Fibroblast of pulmonary artery (primary cell): ENCODE data around the gene CCDC197.

Source experiments
- DNase-seq: peaks from one replicate; pipeline ENCODE4 v3.0.0-alpha.2; 2010; ENCODE audit warnings: low read depth
- H3K4me3 ChIP-seq: replicated peaks from 2 replicates; pipeline ENCODE4 v1.5.1; 2011; ENCODE audit warnings: low read depth, mild to moderate bottlenecking, control low read depth, low read length, moderate library complexity
- CTCF ChIP-seq: IDR thresholded peaks from 2 replicates; pipeline ENCODE4 v1.5.1; 2011; ENCODE audit warnings: mild to moderate bottlenecking, control low read depth, low read length, inconsistent platforms; ENCODE audit errors: missing control alignments

The CCDC197 gene

GRCh38 chr14:94045563-94046345, 48.7 kb downstream of the CCDC197 start:
- no peak for DNase-seq
- no peak overlapping the region for H3K4me3 ChIP-seq
- no peak for TF ChIP-seq CTCF

DNA sequence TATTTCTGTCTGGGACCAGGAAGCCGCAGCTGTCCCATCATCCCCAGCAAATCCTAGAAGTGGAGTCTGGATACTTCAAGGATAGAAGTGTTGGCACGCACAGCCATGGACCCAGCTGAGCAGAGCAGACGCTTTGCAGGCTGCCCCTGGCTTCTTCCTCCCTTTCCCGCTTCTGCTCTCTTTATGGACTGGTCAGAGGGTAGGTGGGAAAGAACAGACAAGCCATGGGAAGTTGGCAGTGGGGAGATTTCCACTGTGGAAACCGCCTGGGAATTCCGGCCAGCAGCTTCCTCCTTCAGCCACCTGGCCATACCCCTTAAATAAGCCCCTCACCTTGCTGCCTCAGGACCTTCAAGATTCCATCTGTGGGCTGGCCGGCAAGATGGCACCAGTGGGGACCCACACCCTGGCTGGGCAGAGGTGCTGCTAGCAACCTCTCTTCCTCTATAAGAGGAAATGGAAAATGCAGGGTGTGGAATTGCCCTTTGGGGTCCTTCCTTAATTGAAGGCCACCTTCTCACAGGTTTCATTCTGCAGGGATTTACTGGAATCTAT, 49.7 kb downstream of the CCDC197 start:
- H3K4me3 ChIP-seq = no peak overlapping the region
- TF ChIP-seq CTCF = no peak

GRCh38 chr14:94047581-94047980, 50.5 kb downstream of the CCDC197 start:
- DNase-seq = no peak
- H3K4me3 ChIP-seq = no peak overlapping the region
- no peak for TF ChIP-seq CTCF

More for the DNA sequence above, 49.7 kb downstream of the CCDC197 start:
- DNase-seq = no peak

DNA sequence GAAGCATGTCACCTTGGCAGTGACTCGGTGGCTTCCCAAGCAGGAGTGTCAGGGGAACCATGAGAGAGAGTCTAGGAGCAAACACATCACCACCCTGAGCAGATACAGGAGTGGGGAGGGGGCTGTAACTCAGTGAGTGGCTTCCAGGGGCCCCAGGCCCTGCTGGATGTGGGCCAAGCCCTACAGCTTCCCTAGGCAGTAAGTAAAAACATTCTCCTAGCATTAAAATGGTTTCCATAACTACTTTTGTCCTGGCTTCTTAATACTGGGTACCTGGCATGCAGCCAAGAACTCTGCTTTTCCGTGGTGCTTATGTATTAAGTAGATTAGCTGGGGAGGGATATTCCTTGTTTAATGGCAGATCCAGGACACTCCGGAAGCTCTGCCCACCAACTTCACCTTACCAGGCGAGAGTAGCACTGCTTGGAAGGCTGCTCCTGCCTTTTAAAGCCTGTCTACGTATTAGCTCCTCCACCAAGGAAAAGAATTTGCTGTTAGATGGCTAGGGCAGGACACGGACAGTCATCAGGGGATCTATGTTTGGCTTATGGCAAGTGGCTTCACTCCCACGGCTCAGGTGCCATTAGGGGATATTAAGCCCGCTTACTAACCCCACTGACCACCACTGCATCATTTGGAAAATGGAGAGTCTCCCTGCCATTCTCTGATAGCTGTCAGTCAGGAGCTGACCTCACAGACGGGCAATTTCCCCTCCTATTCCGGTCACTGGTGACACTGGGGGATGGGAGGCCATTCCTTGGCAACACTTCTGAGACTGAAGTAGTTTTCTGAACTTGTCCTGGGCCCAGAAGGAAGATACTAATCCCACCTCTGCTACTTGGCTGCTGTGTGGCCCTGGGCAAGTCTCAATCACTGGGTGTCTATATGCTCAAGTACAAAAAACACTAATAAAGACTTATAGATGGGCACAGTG, 51.9 kb downstream of the CCDC197 start:
- no peak for DNase-seq
- H3K4me3 ChIP-seq = no peak overlapping the region
- no peak for TF ChIP-seq CTCF

- no peak for DNase-seq
- TF ChIP-seq CTCF = no peak
These were observed 52.5 kb downstream of the CCDC197 start for GRCh38 chr14:94049625-94050023.

GRCh38 chr14:94050231-94050880, 53.3 kb downstream of the CCDC197 start:
- no peak for TF ChIP-seq CTCF

More at GRCh38 chr14:94049625-94050023, 52.5 kb downstream of the CCDC197 start:
- H3K4me3 ChIP-seq = no peak overlapping the region

More at GRCh38 chr14:94050231-94050880, 53.3 kb downstream of the CCDC197 start:
- H3K4me3 ChIP-seq = no peak overlapping the region
- no peak for DNase-seq
